ENCODE measurements around the gene FAM117A.
"Not testable (repeated sequence)": the region's sequence is repeated elsewhere in the genome, so short reads cannot be mapped to it uniquely, and the experiment has no call there.

The FAM117A gene

DNA sequence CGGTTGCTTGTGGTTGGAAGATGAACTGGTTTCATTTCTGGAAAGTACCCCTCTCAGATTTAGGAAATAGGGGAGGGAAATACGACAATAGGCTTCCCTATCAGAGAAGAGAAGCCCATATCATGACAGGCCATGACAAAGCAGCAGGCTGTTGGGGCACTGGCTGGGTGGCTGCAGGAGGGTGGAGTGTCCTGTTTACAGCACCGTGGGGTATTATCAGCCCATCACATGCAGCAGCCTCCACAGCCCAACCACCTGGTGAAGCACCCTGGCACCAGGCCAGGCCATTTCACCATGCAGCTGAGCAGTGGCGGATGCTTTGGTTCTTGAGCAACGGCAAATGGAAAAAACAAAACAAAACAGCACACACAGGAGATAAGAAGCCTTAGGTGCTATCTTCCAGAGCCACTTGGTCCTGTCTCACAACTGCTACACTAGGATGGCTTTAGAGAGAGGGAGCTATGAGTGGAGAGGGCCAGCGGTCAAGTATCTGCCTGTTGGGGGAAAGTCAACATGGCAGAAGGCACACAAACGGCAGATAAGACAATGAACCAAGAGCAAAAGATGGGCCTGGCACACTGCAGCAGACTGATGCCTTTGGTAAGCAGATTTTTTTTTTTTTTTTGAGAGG is 24.2 kb downstream of the FAM117A start:
- DNase-seq: peak; percentile 97

DNA sequence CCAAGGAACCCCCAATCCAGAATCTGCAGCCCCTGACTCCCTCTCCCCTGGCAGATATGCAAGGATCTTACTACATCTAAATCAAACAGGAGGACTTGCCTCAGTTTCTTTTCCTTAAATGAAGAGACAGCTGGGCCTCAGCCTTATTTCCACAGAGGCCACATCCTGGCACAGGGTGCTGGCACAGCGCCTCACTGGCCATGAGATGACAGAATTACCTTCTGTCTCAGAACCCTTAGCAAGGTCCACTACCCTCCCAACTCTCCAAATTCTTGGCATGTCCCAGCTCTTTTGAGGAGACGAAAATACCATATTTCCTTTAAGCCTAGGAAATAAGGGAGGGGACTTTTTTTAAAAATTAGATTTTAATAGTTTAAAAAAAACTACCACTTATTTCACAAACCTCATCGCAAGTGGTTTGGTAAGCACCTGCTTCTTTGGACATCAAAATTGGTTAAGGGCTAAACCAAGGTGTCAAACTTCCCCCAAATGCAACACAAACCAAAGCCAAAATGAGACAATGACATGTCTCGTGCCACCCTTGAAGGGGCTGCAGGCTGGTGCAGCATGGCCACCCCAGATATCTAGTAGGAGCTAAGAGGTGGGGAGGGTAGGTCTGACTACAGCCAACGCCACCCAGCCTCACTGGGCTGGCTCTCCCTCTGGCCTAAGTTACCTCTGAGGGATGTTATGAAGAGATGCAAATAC is 25.3 kb downstream of the FAM117A start:
- DNase-seq: no peak

DNA sequence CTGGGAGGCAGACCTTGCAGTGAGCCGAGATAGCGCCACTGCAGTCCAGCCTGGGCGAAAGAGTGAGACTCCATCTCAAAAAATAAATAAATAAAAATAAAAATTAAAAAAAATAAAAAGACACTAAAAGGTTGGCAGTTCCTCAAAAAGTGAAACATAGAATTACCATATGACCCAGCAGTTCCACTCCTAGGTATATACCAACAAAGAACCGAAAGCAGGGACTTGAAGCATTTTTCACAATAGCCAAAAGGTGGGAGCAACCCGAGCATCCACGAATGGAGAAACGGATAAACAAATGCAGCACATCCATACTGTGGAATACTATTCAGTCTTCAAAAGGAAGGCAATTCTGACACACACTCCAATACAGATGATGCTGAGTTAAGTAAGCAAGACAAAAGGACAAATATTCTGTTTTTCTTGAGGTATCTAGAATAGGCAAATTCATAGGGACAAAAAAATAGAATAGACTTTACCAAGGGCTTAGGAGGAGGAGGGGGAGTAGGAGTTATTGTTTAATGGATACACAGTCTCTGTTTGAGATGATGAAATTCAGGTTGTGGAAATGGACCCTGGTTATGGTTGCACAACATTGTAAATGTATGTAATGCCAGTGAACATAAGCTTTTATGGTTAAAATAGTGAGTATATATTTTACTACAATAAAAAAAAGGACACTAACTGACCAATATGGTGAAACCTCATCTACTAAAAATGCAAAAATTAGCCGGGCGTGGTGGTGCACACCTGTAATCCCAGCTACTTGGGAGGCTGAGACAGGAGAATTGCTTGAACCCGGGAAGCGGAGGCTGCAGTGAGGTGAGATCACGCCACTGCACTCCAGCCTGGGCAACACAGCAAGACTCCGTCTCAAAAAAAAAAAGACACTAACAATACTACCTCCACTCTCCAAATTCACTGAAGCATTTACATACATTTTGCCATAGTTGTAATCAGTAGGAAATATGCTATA is 29.1 kb downstream of the FAM117A start:
- DNase-seq: no peak

DNA sequence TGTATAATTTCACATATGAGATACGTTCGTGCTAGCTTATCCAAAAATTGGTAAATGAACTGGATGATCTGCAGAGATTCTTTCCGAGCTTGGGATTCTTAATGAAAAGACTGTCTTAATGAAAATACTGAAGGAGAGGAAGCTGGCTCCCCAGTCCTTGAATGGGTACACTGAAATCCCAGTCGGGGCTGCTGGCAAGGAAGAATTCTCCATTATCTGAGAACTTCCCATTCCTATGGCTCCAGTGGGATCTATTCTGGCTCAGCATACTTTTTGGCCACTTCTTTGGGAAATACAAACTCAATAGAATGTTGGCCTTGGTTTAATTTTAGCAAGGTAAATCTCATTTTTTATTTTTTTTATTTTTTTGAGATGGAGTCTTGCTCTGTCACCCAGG is 32.5 kb downstream of the FAM117A start:
- DNase-seq: no peak

DNA sequence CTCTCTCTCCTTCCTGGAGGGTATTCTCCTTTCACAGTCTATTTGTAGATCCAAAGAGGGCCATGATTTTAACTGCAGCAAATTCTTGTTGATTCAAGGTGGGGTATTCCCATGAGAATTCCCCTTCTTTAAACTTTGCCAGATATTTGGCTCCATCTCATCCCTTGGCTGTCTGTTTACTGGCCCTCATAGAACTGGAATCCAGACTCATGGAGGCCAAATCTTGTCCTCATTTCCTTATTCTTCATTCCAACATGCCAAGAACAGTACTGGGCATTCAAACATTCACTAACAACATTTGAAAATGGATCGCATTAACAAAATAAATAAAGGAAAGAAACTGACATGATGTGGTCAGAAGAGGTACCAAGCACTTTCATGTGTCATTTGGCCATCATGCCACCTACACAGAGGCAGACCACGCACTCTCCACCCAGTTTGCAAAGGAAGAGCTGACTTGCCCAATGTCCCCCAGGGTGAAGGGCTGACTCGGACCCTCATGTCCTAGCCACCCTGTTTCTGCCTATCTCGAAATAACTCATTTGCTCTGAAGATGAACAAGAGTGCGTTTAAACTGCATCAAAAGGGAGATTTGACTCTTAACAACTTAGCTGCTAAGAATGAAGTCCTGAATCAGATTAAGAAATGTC is 33.0 kb downstream of the FAM117A start:
- DNase-seq: no peak

DNA sequence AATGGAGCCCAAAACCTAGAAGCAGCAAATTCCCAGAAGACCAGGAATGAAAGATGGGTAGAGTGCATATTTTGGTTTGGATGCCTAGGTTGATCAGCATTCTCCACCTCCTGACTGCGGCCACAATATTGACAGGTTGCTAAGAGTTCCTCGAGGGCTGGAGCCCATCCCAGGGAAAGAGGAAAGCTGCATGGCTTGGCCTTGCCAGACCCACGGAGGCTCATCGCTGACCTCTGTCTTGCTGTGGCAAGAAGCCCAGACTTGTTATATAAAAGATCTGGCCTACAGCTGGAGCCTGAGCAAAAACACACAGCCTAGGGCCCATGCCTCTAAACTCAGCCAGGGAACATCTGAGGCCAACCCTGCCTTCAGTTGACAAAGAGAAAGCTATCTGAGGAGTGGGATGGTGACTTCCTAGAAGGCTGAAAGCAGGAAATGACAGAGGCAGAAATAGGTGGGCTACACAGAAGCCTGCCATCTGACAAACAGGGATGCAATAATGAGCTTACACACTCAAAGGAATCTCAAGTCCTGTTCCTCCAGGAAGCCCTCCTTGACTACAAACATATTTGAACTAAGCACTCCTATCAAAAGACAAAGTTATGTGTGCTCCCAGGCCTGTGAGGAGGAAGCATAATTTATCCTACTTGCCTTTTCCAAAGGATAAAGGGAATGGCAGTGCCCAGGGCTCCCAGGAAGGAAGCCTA is 33.7 kb downstream of the FAM117A start:
- no peak for DNase-seq

DNA sequence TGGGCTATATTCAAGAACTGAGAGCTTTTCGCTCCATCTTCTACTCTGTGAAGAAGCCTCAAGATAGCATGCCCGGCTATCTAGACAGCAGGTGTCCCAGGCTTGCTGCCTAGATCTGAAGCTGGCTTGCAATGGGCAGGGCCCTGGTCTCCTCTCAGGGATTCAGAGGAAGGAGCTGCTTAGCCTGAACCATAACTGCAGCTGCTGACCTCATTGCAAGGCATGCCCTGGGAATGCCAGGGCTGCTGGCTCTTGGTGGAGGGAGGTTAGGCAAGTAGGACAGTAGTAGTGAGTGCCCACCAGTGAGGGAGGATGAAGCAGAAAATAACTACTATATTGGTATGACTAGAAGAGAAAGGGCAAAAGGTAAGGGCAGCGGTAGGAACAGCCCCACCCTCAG is 34.9 kb downstream of the FAM117A start:
- DNase-seq: no peak

DNA sequence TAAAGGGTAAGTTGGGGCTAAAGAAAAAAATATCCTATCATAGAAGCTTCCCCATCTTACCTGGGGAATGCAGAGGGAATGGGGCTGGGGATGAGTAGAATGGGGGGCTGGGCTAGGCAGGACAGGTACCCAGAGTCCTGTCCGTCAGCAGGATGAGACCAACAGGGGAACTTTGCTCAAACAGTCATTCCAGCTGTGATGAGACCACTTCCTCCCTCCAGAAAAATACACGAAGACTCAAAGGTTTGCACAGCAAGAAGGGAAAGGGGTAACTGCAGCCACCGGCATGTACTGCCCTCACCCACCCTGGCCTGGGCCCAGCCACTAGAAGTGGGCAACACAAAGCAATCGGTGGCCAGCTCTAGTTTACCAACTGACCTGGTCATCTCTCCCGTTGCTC is 35.5 kb downstream of the FAM117A start:
- DNase-seq: no peak

DNA sequence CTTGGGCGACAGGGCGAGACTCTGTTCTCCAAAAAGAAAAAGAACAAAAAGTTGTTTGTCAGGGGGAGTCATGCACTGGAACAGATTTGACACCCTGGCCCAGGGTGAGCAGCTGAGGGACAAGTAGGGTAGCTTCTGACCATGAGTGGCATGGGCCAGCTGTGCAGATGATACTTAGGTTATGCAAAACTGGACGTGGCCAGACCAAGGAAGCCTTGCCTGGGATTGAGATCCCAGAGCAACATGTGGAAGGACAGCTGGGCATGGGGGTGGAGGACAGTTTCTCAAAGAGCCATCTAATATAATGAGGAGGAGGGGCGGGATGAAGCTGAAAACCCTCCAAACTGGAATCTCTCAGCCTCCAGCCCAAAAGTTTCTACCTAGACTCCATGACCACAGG is 36.6 kb downstream of the FAM117A start:
- no peak for DNase-seq

DNA sequence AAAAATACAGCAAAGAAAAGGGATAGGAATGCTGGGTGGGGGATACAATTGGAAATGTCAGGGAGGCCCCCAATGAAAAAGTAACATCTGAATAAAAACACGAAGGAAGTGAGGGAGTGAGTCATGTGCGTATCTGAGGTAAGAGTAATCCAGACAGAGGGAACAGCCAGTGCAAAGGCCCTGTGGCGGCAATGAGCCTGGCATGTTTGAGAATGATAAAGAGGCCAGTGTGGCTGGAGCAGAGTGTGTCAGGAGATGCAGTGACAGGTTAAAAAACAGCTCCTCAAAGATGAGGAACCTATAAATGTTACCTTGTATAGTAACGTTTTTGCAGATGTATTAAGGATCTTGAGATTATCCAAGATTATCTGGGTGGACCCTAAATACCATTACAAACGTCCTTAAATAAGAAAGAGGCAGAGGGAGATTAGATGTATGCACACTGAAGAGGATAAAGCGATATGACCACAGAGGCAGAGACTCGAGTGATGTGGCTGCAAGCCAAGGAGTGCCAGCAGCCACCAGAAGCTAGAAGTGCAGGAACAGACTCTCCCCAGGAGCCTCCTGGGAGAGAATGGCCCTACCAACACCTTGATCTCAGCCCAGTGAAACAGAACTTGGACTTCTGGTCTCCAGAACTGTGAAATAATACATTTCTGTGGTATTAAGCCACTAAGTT is 38.3 kb downstream of the FAM117A start:
- DNase-seq: no peak

DNA sequence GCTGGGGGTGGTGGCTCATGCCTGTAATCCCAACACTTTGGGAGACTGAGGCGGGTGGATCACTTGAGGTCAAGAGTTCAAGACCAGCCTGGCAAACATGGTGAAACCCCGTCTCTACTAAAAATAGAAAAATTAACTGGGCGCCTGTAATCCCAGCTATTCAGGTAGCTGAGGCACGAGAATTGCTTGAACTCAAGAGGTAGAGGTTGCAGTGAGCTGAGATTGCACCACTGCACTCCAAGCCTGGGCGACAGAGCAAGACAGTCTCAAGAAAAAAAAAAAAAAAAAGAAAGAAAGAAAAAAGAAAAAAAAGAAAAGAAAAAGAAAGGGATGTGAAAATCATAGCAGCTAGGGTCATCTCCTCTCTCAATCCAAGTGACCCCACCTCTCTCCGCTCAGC is 39.4 kb downstream of the FAM117A start:
- not testable (repeated sequence) for DNase-seq

DNA sequence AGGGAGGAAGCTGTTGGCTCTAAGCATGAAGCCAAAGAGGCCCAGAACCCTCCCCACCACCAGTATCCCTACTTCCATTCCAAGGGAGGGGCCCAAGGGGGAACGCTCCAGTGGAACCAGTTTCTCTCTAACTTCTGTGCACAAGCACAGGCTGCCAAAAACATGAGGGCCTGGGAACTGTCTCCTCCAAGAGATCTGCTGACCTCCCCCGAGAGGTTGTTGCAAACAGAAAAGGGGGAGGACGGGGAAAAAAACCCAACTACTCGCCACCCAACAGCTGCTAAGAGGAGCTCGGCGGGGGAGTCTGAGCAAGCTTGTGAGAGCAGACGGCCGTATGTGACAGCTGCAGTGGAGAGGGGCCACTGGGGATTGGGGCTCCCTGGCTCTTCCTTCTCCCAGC is 40.5 kb downstream of the FAM117A start:
- DNase-seq: no peak

DNA sequence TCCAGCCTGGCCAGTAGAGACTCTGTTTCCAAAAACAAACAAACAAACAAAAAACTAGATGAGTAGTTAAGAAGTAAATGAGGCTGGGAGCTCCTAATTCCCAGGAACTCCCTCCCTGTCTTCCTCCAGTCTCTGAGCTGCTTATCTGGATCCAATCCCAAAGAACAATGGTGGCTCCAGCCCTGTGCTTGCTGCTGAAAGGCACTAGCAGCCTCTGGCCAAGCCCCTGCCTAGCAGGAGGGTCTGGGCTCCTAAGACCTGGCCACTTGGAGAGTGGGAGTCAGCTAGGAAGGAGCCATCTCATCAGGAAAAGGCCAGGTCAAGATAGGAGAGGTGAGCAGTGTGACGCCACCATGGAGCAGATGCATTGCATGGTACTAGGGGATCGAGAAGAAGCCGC is 41.9 kb downstream of the FAM117A start:
- no peak for DNase-seq

DNA sequence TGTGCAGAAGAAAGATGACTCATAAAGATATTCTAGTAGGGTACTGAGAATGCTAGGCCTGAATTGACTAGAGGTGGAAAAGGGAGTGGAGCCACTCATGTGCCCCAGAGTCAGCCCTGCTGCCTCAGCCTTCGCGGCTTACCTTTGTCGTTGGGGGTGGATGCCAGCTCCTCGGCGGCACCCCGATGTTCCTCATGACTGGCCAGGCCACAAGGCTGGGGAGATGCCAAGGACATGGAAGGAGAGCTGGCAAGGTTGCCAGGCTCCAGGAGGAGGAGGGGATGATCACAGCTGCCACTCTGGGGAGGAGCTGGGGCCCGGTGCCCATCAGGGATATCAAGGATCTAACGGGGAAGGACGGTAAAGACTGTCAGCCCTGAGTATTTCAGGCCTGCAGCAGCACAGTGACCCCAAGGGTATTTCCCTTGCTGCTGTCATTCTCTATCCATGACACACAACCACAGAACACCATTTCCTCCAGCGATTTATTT is 46.5 kb downstream of the FAM117A start:
- DNase-seq: peak; percentile 30

DNA sequence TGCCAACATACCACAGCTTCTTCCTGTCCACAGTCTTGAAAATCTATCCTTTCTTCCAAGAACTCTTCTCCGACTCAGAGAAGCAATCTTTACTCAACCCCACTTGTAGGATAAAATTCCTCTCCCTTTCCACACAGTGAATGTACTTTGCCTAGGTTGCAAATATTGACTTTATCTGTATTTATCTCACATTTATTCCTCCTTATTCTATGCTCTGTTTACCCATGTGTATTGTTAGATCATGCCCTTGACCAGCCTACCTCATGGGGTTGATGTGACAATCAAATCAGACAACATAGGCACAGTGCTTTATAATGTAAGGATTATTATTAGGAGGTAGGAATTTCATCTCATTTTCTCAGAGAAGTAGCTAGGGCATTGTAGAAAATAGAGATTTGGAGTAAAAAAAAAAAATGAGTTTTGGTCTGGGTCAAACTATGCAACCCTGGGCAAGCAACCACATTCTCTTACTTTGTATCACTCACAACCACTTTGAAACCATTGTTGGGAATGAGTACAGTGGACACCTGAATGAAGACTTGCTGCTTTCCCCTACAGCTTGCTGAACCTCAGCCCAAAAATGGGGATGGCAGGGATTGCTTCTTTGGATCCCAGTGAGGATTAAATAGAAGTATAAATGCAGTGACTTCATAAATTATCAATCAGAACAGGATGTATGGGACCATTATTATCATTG is 47.1 kb downstream of the FAM117A start:
- no peak for DNase-seq

DNA sequence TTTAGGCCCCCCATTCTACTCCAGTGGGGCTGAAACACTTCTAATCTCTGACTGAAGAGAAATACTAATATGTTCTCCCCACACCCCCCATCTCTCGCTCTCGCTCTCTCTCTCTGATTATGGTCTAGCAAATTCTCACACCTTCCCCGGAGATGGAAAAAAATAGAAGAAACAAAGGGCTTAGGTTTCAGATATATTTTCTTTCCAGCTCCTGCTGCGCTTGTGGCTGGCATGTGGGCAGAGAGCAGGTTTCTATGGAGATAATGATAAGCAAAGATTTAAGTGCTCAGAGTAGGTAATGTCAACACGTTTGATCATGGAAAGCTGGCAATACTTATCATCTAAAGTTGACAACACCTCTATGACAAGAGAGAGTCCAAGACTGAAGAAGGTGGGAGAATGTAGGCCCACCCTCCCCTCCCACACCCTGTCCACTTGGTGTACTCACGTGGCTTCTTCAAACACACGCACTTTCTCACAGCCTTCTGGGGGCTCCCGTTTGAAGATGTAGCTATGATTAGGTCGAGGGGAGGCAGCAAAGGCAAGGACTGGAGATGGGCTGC is 48.1 kb downstream of the FAM117A start:
- DNase-seq: peak; percentile 85

DNA sequence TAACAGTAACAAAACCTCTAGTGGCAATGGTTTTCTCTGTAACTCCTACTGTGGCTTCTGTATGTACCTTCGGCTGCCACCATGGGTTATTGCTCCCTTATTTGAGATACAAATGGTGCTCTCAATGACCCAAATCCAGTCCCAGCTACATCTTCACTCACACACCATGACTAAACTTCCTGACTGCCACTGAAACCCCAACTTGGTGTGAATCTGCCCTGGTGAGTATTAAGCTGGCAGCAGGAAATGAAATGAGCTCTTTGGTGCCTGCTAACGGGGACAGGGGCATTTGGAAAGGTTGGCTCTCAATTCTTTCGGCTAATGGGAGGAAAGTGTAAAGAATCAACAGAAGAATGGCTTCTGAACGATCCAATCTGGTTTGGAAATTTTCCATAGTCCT is 48.7 kb downstream of the FAM117A start:
- DNase-seq: peak; percentile 71

DNA sequence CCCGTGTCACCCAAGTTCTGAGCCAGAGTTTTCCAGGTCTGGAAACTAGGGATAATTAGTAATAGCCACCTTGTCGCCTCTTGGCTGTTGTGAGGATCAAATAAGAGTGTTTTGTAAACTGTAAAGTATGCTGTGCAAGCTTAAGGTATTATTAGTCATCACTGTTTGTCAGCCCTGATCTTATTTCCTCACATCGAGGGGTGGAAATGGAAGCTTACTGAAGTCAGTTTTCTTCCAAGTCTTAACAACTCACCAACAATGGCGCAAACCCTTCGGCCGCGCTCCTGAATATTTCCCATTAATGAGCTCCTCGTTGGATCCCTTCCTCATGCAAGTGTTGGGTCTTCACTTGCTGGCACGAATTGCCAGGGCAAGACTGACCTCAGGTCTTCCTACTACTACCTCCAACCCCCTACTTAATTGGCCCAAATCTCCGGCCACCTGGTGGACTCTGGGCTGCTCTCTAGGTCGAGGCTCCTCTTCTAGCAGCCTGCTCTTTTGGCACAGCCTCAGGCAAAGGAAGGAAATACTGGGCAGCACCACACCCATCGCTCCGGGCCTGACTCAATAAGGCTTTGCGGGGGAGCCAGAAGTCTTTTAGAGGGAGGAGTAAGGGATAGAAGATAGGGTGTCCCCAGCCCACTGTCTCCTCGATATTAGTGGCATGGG is 55.3 kb downstream of the FAM117A start:
- DNase-seq: peak; percentile 24

DNA sequence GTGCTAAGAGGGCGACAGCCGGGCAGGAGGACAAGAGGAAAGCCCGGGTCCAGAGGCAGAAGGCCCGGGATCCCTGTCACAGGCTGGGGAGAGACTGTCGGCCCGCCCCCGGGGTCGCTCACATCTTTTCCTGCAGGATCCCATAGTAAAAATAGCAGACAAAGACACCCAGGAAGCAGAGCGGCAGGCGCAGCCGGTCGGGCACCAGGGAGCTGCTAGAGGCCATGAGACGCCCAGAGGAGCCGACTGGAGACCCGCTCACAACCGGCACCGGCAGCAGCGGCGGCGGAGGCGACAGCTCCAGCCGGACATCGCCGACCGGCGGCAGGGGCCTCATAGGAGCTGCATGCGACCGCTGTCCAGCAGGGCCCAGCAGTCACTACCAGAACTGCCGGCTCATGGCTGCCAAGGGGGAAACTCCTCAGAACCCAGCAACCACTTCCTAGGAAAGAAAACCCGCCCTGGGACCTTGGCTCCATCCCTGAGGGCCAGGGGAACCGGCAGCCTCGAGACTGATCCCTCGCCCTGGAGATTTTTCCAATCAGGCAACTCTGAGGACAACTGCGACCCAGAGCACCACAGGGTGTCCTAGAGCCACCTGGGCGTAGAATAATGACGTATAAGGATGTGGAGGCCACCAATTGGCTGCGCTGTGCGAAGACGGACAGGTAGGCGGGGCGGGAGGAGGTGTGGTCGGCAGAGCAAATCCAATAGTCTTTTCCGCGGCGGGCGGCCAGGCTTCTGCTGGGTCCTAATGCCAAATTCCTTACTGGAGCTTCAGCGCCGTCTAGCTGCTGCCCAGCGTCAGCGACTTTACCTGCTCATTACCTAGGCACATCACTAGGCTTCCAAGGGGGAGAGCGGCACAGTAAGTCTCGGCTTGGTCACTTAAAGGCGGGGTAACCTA is 56.1 kb downstream of the FAM117A start, which contains the start of gene SLC35B1:
Gene SLC35B1, minus strand, starts transcription at position 357 of the 907 bp plus-strand sequence. Its CDS starts 131 bp downstream, at position 226.
- peak; percentile 99 for DNase-seq
